MM.1S (cell line): ENCODE measurements around the gene CCNE1.

Source experiments
- DNase-seq: peaks from one replicate; pipeline ENCODE4 v3.0.0-alpha.2; 2015
- H2AFZ ChIP-seq: fragments of 300-600 bp; sonication (generic); 2 replicates; pipeline ENCODE4 v1.6.0; 2016; ENCODE audit warnings: antibody characterized with exemption, low read length
- H3F3A ChIP-seq: fragments of 300-600 bp; sonication (generic); 2 replicates; pipeline ENCODE4 v1.6.1; 2016; ENCODE audit warnings: mild to moderate bottlenecking, antibody characterized with exemption, low read length, moderate library complexity, mixed read lengths; ENCODE audit not compliant: insufficient read depth
- H3K27ac ChIP-seq: fragments of 300-600 bp; sonication (generic); 2 replicates; pipeline ENCODE4 v1.5.1; 2016; ENCODE audit warnings: mild to moderate bottlenecking, low read length
- H3K27me3 ChIP-seq: fragments of 300-600 bp; sonication (generic); replicated peaks from 2 replicates; pipeline ENCODE4 v1.6.0; 2016; ENCODE audit warnings: low read length; ENCODE audit not compliant: insufficient read depth
- H3K36me3 ChIP-seq: fragments of 300-600 bp; sonication (generic); replicated peaks from 2 replicates; pipeline ENCODE4 v1.6.1; 2016; ENCODE audit warnings: mild to moderate bottlenecking, low read length, mixed read lengths; ENCODE audit not compliant: insufficient read depth
- H3K4me1 ChIP-seq: fragments of 300-600 bp; sonication (generic); 2 replicates; pipeline ENCODE4 v1.6.1; 2016; ENCODE audit warnings: low read length, mixed read lengths
- H3K4me2 ChIP-seq: fragments of 300-600 bp; sonication (generic); 2 replicates; pipeline ENCODE4 v1.6.0; 2016; ENCODE audit warnings: low read depth, low read length
- H3K4me3 ChIP-seq: fragments of 300-600 bp; sonication (generic); 2 replicates; pipeline ENCODE4 v1.5.1; 2016; ENCODE audit warnings: low read length, mixed read lengths
- H3K79me2 ChIP-seq: fragments of 300-600 bp; sonication (generic); 2 replicates; pipeline ENCODE4 v1.6.1; 2016; ENCODE audit warnings: mixed run types, low read length, mixed read lengths
- H3K9ac ChIP-seq: fragments of 300-600 bp; sonication (generic); 2 replicates; pipeline ENCODE4 v1.6.1; 2016; ENCODE audit warnings: low read length, mixed read lengths
- H3K9me2 ChIP-seq: fragments of 300-600 bp; sonication (generic); replicated peaks from 2 replicates; pipeline ENCODE4 v1.6.1; 2016; ENCODE audit warnings: mild to moderate bottlenecking, low read length, mixed read lengths; ENCODE audit not compliant: insufficient read depth
- H3K9me3 ChIP-seq: fragments of 300-600 bp; sonication (generic); replicated peaks from 2 replicates; pipeline ENCODE4 v1.6.1; 2016; ENCODE audit warnings: mild to moderate bottlenecking, low read length, mixed read lengths; ENCODE audit not compliant: insufficient read depth
- H4K20me1 ChIP-seq: fragments of 300-600 bp; sonication (generic); 2 replicates; pipeline ENCODE4 v1.6.1; 2016; ENCODE audit warnings: mild to moderate bottlenecking, low read length, moderate library complexity, mixed read lengths; ENCODE audit not compliant: insufficient read depth
- EZH2 ChIP-seq: fragments of 300-600 bp; sonication (generic); optimal IDR thresholded peaks from 2 replicates; pipeline ENCODE3; 2017; ENCODE audit warnings: low read depth, mild to moderate bottlenecking, antibody characterized with exemption, low read length, mixed read lengths
- EZH2phosphoT487 ChIP-seq: fragments of 300-600 bp; sonication (generic); IDR thresholded peaks from 2 replicates; pipeline ENCODE4 v1.6.1; 2018; ENCODE audit warnings: antibody characterized with exemption, low read length
- TF ChIP-seq, protein P1 (sequence below): fragments of 300-600 bp; sonication (generic); IDR thresholded peaks from 2 replicates; pipeline ENCODE4 v1.5.1; 2016; ENCODE audit warnings: antibody characterized with exemption, low read length, mixed read lengths

CCNE1 gene

DNA sequence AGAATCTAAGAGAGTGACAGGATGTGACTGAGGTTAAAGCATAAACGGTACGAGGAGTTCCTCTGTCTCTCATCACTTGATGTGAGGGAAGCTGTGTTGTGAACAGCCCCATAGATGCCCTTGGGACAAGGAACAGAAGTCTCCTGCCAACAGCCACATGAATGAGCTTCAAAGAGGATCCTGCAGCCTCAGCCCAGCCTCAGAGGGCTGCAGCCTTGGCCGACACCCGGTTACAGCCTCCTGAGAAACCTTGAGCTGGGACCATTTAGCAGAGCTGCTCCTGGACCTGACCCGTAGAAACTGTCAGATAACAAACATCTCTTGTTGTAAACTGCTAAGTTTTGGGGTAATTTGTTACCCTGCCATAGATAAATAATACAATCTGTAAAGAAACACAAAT, 54.2 kb downstream of the CCNE1 start:
- TF ChIP-seq, protein P1, sequence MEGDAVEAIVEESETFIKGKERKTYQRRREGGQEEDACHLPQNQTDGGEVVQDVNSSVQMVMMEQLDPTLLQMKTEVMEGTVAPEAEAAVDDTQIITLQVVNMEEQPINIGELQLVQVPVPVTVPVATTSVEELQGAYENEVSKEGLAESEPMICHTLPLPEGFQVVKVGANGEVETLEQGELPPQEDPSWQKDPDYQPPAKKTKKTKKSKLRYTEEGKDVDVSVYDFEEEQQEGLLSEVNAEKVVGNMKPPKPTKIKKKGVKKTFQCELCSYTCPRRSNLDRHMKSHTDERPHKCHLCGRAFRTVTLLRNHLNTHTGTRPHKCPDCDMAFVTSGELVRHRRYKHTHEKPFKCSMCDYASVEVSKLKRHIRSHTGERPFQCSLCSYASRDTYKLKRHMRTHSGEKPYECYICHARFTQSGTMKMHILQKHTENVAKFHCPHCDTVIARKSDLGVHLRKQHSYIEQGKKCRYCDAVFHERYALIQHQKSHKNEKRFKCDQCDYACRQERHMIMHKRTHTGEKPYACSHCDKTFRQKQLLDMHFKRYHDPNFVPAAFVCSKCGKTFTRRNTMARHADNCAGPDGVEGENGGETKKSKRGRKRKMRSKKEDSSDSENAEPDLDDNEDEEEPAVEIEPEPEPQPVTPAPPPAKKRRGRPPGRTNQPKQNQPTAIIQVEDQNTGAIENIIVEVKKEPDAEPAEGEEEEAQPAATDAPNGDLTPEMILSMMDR, result no peak
- TF ChIP-seq EZH2, result no peak
- TF ChIP-seq EZH2phosphoT487, result no peak
- no peaks in the 10 kb centered on the region for H3K79me2 ChIP-seq
- H3K9me3 ChIP-seq, result no peaks in the 10 kb centered on the region
- H3K9ac ChIP-seq, result no peak overlapping the region
- H3K27me3 ChIP-seq, result peaks cover 68% of the 10 kb centered on the region
- no peaks in the 10 kb centered on the region for H4K20me1 ChIP-seq
- no peak overlapping the region for H2AFZ ChIP-seq
- no peak overlapping the region for H3K27ac ChIP-seq
- H3K4me2 ChIP-seq, result no peak overlapping the region
- DNase-seq, result no peak
- H3F3A ChIP-seq, result no peaks in the 10 kb centered on the region
- no peaks in the 10 kb centered on the region for H3K36me3 ChIP-seq
- H3K4me3 ChIP-seq, result no peak overlapping the region
- no peaks in the 10 kb centered on the region for H3K9me2 ChIP-seq
- no peaks in the 10 kb centered on the region for H3K4me1 ChIP-seq

DNA sequence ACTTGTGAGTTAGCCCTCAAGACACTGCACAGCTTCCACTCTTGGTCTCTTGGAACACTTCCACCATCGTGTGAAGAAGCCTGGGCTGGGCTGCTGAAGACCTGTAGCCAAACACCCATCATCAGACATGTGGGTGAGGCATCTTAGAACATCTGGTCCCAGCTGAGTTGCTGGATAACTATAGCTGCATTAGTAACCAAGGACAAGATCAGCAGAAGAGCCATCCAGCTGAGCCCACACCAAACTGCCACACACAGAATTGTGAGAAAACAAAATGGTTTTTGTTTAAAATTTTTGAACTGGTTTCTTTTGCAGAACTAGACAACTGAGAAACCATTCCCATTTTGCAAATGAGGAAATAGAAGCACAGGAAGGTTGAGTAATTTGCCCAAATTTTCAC, 56.2 kb downstream of the CCNE1 start:
- Histone ChIP-seq H3K79me2 (no peaks in the 10 kb centered on the region), H3K9me2 (no peaks in the 10 kb centered on the region), H3K9me3 (no peaks in the 10 kb centered on the region), H3K27ac (no peak overlapping the region), H3K9ac (no peak overlapping the region), H3K27me3 (peaks cover 62% of the 10 kb centered on the region), H4K20me1 (no peaks in the 10 kb centered on the region), H2AFZ (no peak overlapping the region), H3K4me2 (no peak overlapping the region), H3K36me3 (no peaks in the 10 kb centered on the region), H3F3A (no peaks in the 10 kb centered on the region), H3K4me1 (no peaks in the 10 kb centered on the region), H3K4me3 (no peak overlapping the region)
- no peak for DNase-seq
- no peak for TF ChIP-seq EZH2phosphoT487
- no peak for TF ChIP-seq EZH2
- TF ChIP-seq, protein P1, result no peak

DNA sequence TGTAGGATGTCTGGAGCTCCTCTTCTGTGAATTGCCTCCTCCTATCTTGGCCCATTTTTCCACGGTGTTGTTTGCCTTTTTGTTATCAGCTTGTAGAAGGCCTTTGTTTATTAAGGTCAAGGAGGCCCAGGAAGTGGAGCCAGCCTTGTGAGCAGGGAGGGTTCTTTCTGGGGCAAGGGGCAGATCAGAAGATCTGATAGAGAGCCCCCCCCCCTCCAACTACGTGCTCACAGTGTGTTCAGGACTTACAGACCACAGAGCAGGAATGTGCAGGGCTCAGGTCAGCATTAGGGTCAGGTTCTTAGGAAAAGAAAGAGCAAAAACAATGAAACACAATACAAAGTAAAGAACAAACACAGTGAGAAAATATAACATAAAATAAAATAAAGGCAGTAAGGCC, 59.4 kb downstream of the CCNE1 start:
- Histone ChIP-seq H3K4me2 (no peak overlapping the region), H2AFZ (no peak overlapping the region), H3K4me1 (no peaks in the 10 kb centered on the region), H4K20me1 (no peaks in the 10 kb centered on the region), H3K36me3 (no peaks in the 10 kb centered on the region), H3K9me3 (no peaks in the 10 kb centered on the region), H3F3A (no peaks in the 10 kb centered on the region), H3K27ac (no peak overlapping the region), H3K79me2 (no peaks in the 10 kb centered on the region), H3K9ac (no peak overlapping the region), H3K9me2 (no peaks in the 10 kb centered on the region), H3K27me3 (peaks cover 52% of the 10 kb centered on the region), H3K4me3 (no peak overlapping the region)
- TF ChIP-seq EZH2 (no peak), EZH2phosphoT487 (no peak)
- TF ChIP-seq, protein P1, result no peak
- DNase-seq, result no peak
